HCEC 1CT (cell line): ENCODE results near the gene CPT1A.

ENCODE experiments used
- DNase-seq: peaks from one replicate; pipeline ENCODE4 v3.0.0-alpha.2; 2017

The CPT1A gene

DNA sequence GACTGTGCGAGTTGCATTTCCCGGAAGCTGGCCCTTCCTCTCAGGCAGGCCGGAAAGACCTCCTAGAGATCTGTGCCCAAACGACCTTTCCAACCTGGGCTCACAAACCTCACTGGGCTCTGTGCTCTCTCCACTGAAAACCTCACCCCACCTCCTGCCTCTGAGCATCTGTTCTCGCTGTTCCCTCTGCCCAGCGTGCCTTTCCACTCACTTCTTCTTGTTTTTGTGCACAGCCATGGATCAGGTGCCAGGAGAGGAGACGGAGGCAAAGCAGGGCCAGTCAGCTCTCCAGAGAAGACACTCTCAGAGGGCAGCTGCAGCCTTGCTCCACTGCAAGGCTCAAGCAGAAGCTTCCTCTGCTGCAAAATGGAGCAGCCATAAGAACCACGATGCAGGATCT lies 10.9 kb upstream of the CPT1A start:
- DNase-seq: no peak

DNA sequence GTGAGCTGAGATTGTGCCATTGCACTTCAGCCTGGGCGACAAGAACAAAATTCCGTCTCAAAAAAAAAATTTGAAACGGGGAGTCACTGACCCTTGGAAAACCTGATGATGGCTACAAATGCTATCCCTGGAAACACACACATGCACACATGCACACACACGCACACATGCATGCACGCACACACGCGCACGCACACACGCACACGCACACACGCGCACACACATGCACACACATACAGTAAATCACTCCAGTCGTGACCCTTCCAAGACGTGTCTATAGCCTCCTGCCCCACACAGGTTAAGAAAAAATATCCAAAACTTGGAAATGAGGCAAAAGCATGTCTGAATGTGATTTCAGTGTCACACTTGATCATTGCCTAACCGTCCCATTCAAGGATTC lies 6.7 kb upstream of the CPT1A start:
- DNase-seq: no peak

DNA sequence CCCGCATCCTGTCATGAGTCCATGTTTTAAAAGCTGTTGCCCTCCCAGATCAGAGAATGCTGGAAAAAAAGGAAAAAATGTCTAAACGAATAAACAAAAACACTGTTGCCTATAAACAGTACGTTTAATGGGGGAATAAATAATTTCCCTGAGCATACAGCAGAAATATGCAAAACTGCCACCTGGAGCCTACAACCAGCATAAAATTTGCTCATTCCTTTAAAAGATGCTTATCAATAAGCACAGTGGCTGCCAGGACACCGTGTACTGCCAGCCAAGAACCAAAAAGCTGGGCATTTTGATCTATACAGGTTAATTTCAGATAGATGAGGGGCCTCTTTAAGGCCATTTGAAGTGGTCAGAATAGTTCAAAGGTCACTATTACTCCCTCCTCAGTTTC lies 5.7 kb upstream of the CPT1A start:
- no peak for DNase-seq

DNA sequence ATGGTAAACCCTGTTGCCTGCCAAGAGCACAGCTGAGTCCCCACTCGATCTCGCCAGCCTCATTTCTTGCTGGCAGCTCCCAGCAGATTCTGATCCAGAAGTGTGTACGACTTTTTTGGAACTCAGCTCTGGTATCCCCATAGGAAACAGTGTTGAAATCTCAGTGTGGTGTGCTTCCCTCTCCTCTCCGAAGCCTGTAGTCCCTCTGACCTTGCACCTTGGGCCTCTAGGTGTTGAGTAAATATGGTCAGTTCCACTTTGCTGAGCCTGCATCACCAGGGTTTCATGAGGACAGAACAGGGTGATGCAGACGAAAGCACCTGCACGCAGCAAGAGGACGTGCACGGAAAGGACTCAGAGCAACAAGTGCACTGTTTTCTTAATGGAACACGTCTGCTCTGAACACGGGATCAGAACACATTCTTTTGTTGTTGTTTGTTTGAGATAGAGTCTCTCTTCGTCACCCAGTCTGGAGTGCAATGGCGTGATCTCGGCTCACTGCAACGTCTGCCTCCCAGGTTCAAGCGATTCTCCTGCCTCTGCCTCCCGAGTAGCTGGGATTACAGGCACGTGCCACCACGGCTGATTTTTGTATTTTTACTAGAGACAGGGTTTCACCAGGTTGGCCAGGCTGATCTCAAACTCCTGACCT lies 3.8 kb upstream of the CPT1A start:
- DNase-seq: no peak

DNA sequence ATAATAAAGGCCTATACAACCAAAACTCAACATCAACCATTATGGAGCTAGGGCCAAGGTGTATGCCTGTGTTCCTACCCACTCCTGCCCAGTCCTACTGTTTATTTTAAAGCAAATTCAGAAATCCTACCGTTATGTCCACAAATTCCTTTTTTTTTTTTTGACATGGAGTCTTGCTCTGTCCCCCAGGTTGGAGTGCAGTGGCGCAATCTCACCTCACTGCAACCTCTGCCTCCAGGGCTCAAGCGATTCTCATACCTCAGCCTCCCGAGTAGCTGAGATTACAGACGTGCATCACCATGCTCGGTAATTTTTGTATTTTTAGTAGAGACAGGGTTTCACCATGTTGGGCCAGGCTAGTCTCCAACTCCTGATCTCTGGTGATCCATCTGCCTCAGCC lies 3.1 kb upstream of the CPT1A start:
- no peak for DNase-seq

DNA sequence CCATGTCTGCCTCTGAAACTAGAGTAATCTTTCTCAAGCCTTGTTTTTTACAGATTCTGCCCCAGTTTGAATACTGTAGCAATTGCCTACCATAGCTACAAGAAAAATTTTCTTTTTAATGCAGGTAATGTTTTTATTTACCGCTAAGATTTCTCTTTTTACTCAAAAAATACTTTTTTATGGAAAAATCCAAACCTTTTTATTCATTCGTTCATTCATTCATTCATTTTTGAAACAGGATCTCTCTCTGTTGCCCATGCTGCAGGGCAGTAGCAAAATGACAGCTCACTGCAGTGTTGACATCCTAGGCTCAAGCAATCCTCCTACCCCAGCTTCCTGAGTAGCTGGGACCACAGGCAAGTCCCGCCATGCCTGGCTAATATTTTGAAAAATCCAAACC lies 2.7 kb upstream of the CPT1A start:
- no peak for DNase-seq

DNA sequence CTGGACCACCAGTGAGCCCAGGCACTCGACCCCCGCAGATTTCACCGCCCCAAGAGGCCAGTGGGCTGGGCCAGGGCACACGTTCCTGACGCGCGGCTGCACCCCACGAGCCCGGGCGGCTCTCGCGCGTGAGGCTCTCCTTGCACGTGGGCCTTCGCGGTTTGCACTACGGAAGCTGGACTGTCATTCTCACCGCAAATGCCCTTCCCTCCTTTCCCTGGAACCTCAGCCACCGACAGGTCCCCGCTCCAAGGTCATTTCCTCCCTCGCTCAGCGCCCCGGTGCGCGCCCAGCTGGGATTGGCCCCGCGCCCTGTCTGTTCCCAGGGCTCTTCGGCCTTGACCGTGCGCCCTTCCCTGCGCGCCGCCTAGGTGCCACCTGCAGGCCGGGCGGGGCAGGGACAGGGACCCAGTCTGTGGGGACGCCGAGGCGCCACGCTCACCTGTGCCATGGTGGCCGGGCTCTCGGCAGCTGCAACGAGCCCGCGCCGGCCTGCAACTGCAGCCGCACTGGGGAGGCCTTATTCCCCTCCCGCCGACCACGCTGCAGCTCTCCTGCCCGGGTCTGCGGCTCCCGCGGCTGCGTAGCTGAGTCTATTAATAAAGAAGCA lies 2.1 kb upstream of the CPT1A start:
- no peak for DNase-seq

DNA sequence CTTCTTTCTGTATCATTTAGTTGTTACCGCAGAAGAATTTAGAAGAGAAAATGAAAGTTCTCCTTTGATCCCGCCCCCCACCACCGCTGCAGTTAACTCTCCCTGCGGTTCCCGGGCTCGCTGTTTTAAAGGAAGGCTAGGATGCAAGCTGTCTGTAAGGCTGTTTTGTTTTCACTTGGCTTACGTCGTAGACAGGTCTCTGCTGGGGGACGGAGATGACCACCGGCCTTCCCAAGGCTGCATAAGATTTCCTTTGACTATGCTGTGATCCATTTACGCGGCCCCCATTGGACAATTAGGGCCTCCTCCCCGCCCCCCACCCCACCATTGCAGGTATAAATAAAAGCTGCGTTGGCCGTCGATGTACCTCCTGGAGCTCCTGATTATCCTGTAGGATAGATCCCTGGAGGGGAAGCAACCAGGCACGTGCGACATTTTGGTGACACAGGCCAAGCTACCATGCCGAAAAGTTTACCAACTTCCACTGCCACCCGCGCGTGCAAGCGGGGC lies 1.4 kb upstream of the CPT1A start:
- DNase-seq: no peak

DNA sequence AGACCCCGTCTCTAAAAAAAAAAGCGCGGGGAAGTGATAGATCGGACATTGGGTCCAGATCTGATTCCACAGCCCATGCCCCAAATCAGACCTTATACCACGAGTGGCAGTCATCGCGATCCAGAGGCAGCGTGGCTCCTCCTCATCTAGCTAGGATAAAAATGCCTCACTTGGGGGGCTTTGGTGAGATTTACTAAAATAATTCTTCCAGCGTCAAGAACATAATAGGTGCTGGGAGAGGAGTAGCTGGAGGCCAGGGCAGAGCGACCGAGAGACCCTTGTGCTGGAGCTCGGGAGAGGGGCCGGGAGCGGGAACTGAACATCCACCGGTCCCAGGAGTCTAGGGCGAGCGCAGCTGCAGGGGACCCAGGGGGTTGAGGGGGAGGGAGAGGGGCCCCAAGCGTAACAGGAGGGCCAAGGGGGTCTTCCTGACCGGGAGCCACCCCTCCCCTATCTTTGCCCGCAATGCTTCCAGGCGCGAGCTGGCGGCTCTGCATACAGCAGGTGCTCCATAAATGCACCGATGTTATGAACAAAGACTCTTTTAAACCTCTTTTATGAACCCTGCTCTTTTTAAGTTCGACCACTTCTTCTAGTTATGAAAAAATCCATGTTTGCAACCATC lies 823 bp upstream of the CPT1A start:
- DNase-seq: no peak

DNA sequence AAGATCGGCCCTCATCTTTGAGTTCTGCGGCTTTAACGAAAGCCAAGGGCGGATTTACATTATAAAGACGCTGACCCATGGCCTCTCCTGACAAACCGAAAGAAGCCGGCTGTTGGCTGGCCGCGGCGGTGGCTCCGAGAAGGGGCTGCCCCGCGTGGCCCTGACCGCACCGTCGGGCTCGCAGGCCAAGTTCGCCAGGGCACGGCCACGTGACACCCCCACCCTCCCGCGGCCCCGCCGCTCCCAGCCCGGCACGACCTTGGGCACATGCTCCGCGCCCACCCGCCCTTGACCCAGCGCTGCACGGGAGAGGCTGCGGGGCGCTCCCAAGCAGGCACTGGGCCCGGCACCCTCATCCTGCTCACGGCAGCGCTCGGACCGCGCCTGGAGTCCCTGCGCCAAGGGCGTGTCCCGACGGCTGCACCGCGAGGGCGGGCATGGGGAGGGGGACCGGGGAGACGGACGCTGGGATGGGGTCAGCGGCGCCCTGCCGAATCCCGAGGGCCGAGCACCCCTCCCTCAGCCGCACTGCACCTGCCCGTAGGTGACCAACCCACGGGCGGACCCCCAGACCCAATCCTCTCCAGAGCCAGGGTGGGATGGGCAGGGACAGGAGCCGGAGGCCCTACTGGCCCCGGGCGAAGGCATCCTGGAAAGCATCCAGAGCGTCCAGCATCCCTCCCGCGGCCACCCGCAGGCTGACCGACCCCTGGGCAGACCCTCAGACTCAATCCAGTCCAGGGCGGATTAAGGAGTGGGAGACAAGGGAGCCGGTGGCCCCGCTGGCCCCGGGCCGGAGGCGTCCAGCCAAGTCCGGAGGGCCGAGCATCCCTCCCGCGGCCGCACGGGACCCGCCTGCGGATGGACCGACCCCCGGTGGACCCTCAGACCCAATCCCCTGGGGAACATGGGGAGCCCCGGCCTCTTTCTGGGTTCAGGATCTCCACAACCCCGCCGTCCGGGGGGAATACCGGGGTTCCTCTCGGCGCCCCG lies 759 bp downstream of the CPT1A start:
- peak; percentile 49 for DNase-seq

DNA sequence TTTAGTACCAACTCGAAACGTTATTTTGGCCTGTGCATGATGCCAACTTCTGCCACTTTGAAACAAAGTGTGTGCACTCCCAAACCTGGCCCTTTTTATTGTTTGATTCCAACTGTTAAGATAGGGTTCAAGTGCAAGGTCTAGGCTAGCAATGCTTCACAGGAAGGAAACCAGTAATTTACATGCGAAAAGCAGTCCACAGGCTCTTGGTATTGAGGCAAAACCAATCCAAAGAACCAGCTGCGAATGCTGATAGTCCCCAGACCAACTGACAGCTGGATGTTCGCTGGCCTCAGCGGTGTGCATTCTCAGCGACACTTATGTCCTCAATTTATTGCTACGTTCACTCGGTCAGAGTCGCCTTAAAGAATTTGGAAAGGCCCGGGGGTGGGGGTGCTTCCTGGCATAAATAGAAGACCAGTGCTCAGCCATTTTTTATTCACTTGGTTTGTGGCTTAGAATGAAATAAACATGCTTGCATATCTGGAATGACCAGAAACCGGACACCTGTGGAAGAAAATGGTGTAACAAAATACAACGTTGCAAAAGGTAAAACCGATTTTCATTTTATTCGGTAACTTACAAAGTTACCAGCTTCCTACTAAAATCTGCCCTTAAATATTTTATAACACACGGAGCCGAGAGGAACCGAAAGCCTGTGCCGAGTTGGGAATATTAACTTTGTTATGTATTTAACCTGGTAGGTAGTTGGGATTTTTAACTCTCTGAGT lies 1.6 kb downstream of the CPT1A start:
- DNase-seq: no peak

DNA sequence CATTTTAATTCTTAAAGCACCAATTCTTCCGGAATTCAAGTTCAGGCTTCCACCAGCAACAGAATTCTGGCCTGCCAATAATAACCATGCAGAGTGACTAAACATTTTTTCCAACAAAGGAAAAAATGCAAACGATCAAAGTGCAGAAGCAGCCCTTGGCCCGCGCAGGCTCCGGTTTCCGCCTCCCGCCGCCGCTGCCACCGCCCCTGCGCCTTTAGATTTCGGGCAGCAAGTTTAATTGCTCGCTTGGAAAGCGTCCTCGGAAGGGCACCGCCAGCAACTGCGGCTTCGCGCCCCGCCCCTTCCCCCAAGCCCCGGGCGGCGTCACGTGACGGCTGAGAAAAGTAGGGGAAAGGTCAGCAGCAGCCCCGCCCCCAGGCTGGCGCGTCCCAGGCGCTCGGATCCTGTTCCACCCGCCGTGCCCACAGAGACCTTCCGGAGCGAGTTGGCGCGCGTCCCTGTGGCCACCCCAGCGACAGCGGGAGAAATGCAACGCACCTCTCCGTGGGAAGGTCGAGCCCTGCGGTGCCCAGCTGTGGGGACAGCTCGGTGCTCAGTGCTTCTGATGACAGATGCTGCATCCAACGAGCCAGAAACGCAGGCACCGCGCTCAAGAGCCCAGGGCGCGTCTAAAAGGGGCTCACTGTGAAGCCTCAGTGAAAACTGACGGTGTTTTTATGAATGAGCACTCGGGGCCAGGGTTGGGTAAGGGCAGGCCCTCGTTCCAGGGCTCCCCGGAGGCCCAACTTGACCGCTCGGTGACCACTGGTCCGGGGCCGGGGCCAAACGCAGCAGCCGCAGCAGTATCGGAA lies 2.5 kb downstream of the CPT1A start:
- DNase-seq: peak; percentile 85

DNA sequence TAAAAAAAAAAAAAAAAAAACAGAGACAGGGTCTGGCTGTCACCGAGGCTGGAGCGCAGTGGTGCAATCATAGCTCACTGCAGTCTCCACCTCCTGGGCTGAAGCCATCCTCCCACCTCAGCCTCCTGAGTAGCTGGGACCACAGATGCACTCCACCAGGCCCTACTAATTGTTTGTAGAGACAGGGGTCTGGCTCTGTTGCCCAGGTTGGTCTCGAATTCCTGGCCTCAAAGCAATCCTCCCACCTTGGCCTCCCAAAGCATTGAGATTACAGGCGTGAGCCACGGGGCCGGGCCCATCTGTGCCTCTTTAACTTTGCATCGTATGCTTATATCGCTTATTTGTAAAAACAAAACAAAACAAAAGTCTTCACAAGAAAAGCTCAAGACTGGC lies 3.1 kb downstream of the CPT1A start:
- no peak for DNase-seq

DNA sequence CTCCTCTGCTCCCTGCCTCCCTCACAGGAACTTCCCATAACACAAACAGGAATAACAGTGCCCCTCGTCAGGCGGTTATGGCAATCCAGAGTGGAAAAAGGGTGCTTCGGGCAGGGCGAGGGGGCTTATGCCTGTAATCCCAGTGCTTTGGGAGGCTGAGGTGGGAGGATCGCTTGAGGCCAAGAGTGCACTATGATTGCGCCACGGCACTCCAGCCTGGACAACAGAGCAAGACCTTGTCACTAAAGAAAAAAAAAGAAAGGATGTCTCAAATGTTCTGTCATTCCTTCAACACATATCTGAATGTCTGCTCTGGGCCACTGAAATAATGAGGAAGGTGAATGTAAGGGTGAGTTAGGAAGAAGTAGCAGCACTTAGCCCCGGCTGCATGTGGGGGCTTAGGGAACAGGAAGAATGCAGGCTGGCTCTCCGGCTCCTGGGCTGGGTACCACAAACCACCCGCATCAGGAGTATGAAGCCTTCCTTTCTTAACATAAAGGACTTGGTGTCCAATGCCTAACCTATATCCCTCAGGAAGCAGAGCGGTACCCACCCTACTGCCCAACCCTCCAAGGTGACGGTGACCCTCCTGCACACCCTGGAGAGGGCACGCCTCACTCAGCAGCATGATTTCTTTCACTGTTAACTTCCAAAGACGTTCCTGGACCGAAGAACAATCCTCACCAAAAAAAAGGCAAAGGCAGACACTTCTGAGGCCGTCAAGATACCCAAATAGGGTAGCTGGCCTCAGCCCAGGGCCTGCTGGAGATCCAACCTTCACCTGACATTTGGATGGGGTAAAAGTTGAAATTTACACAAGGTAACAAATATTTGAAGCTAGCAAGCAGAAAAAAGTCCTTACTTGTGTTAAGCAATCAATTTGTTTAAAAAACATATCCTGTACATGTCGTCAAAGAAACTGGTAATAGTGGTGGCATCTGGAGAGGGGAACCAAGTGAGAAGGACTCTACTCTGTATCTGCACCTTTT lies 3.8 kb downstream of the CPT1A start:
- DNase-seq: no peak

DNA sequence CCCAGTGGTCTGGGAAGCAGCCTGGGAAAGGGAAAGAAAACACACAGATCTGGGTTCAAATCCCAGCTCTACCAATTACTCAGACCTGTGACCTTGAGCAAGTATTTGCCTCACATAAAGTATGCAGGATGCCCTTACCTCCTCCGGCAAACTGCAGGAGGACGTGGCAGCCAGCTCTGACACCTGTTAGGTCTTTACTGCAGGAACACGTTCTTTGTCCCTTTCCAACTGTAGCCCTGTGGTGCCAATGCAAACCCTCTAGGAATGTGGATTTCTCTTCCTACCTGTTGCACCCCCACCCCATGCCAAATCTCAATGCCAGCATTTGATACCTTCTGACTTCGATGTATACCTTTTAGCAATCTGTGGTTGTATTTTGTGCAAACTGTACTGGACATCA lies 6.0 kb downstream of the CPT1A start:
- no peak for DNase-seq

DNA sequence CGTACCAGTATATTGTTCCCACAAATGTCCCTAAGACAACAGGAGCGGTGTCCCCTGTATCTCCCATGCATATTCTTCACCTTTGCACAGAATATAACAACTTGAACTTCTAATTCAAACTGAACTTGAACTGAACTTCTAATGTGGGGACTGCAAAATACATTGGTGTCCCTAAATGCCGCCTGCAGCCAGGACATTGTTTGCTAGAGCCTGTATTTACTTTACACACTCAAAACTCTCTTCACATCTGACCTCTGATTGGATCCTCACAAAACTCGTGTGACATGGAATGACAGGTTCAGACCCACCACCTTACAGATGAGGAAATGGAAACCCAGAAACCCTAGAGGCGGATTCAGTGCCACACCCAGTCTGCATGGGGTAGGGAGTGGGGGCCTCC lies 6.4 kb downstream of the CPT1A start:
- no peak for DNase-seq

DNA sequence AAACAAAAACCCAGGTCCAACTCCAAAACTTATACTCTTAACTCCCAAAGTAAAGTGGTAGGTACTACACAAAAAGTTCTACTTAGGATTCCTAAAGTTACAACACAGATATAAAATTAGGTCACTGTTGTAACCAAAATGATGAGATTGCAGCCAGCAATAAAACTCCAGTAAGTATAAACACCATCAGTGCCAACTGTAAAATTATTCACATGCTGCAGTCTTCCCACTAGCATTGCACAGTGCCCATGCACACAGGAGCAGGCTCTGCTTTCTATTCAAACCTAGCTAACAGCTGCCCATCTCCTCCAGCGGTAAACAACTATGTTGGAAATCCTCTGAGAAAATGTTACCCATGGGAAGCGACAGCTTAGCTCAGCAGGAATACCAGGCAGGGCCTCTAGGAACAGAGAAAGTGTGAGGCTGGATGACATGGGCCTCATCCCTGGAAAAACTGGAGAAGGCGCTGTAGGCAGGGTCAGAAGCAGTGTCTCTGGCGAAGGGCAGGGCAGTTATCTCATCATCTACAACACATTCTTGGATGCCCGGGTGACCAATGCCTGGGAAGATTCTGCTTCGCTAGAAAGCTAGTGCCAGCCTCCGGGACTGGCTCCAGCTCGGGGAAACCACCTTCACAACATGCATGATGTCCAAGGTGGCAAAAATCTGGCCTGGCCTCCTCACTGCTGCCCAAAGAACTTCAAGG lies 9.1 kb downstream of the CPT1A start:
- no peak for DNase-seq

DNA sequence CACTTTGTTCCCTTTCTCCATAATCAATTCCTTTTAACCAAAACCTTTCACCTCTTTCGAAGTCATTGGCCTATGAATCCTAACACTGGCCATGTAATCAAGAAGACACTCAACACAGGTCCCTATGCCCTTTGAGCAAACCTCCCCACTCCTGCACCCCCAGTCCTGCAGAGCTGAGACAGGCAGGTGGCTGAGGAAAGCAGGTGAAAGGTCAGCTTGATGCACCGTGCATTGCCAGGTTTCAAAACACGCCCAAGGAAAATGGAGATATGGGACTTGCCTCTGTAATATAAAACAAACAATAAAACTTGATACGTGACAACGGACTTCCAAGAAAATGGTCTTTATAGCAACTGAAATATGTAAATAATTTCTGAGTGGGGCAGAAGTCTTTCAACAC lies 10.6 kb downstream of the CPT1A start:
- DNase-seq: no peak

DNA sequence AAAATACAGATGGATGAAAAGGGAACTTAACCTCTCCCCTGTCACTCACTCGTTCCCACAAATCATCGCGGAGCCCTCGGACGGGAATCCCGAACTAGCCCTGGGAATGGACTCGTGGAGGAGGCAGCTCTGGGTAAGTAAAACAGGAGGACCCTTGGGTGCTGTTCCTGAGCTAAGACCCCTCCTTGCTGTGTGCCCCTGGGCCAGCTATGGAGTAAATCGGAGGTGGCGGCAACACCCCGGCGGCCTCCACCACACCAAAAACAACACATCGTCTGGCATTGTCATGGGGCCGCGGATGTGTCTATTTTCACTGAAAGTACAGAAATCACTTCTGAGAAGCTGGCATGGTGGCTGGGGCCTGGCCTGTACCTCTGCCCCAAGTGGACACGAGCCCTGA lies 12.1 kb downstream of the CPT1A start:
- no peak for DNase-seq

DNA sequence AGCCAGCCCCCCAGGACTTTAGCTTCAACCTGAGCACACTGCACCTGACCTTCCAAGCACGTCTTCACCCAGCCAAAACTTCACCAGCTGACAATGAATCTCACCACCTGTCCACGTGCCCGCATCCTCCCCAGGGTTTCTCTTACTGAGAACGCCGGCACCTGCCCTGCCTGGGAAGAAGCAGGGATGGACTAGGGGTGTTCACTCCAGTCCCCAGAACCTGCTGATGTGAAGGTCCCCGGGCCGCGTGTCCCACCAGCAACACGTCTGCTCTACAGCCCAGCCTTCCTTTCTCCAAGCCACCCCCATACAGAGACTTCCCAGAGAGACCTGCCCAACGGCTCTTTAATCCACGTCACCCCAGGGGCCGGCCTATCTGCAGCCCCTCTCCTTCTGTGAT lies 12.8 kb downstream of the CPT1A start:
- DNase-seq: no peak
